H7 (cell line): ENCODE data around the gene MAP3K15. TPM values are rescaled to one million over a fixed set of nuclear protein-coding genes. Genes with fewer than 3 reads are reported as not detected.

Source experiments
- DNase-seq: peaks from one replicate; pipeline ENCODE4 v3.0.0; 2012
- H3K27me3 ChIP-seq: 2 replicates; pipeline ENCODE4 v1.6.0; 2011; ENCODE audit warnings: mild to moderate bottlenecking, low read length; ENCODE audit not compliant: control insufficient read depth, insufficient read depth
- H3K36me3 ChIP-seq: replicated peaks from 2 replicates; pipeline ENCODE4 v1.5.1; 2011; ENCODE audit warnings: low read length; ENCODE audit not compliant: control insufficient read depth, insufficient read depth
- H3K4me3 ChIP-seq: 2 replicates; pipeline ENCODE4 v1.5.1; 2011; ENCODE audit warnings: low read depth, mild to moderate bottlenecking, control low read depth, low read length, moderate library complexity; ENCODE audit not compliant: insufficient read depth
- total RNA-seq: library from RNA; depleted of rRNA; stranded (reverse); fragments of >200 nt; shearing (Covaris generic); gene quantifications from 2 replicates; pipeline ENCODE4 v1.2.3, GENCODE V29; 2014

Gene MAP3K15
- total RNA-seq, 1 experiment from 2014 or later: 2.3 TPM

DNA sequence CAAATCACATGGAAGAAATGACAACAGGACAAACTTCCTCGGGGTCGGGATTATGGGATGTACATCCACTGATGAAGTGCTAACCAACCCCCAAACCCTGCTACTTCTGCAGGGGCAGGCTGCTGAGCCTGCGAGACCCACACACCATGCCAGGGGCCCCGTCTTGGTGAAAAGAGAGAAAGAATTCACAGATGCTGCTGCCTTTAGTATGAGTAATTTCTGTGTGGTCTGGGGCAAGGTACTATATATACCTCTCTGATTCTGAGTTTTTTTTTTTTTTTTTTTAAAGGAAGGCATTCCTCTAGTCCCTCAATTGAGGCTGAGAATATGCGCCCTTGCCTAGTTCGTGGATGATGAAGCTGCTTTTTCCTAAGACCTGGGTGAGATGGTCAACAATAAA, 146.7 kb downstream of the MAP3K15 start:
- H3K27me3 ChIP-seq: no peaks in the 10 kb centered on the region; the same call in 1 of the 2 replicates
- no peak overlapping the region for H3K4me3 ChIP-seq
- no peak for DNase-seq
- H3K36me3 ChIP-seq: no peaks in the 10 kb centered on the region

DNA sequence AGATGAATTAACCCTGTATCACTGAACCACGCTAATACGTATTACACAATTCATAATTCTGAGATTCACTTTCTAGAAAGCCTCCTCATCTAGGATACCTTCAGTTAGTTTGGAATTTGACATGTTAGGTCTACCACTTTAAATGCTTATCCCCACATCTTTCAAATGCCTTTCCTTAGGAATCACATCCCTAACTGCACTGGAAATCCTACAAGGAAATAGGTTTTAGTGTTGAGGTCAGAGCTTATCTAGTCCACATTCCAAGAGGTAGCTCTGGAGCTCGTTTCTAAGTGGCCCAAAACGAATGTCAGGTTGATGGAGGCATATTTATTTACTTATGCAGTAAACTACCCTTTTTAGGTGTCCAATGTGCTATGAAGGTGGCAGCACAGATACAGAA, 153.6 kb downstream of the MAP3K15 start:
- no peak for DNase-seq

GRCh38 chrX:19360903-19361302, 154.4 kb downstream of the MAP3K15 start:
- DNase-seq: no peak
- Histone ChIP-seq H3K27me3 (no peaks in the 10 kb centered on the region), H3K4me3 (no peak overlapping the region), H3K36me3 (peaks cover 11% of the 10 kb centered on the region)

More for the DNA sequence above, 153.6 kb downstream of the MAP3K15 start:
- peaks cover 10% of the 10 kb centered on the region for H3K36me3 ChIP-seq
- no peak overlapping the region for H3K4me3 ChIP-seq
- no peaks in the 10 kb centered on the region for H3K27me3 ChIP-seq

DNA sequence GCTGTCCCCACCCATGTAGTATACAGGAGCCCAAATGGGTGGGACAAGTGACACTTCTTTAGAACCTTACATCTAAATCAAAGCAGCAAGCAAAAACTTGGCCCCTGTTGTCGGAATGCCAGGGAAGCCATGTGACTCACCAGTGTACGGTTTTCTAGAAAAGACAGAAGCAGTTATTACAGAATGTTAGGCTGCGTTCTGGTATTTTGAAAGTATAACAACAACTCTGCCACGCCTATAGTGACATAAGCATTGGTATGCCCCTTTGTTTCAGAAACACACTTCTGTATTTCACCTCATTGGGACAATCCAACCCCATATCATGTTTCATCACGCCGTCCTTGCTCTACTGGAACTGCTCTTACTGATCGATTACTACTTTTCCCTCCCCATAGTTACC, 156.8 kb downstream of the MAP3K15 start:
- H3K4me3 ChIP-seq: no peak overlapping the region
- peaks cover 17% of the 10 kb centered on the region for H3K36me3 ChIP-seq
- no peaks in the 10 kb centered on the region for H3K27me3 ChIP-seq
- no peak for DNase-seq

- Histone ChIP-seq H3K36me3 (peaks cover 19% of the 10 kb centered on the region), H3K27me3 (no peaks in the 10 kb centered on the region), H3K4me3 (no peak overlapping the region)
- no peak for DNase-seq
These were observed 160.7 kb downstream of the MAP3K15 start for GRCh38 chrX:19354625-19355024.

GRCh38 chrX:19350941-19351384, 164.3 kb downstream of the MAP3K15 start:
- Histone ChIP-seq H3K27me3 (no peaks in the 10 kb centered on the region), H3K4me3 (no peak overlapping the region), H3K36me3 (peaks cover 10% of the 10 kb centered on the region)
- no peak for DNase-seq

DNA sequence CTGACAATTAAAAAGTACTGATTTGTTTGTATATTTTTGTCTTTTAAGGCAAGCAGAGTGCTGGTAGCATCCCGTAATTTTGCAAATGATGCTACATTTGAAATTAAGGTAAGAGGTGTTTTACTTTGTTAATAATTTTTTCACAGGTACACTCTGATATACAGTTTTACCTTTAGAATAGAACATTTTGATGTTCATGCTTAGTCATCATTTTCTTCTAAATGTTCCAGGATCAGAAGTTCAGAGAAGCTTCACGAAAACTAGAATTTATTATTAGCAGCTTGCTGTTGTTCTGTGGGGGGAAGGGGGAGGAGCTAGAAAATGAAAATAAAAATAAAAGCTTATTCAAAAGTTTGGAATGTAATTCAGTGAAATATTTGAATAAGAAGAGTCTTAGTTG, 166.0 kb downstream of the MAP3K15 start:
- Histone ChIP-seq H3K4me3 (no peak overlapping the region), H3K27me3 (no peaks in the 10 kb centered on the region)
- no peak for DNase-seq

DNA sequence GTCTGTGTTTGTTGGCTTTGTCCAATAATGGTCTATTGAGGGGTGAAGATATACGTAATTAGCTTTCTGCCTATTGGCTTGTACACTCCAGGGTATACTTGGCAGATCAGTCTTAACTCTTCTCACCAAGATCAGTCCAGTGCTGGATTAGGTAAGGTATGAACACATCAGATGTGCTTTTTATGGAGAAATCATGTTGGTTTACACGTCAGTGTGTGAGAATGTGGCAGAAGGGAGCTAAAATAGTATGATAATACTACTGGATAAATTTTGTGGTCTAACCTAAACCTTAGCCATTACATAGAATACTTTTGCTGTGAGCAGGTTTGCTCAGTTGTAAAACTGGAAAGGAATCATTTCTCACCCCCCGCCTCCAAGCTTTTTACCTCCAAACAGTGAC, 167.4 kb downstream of the MAP3K15 start:
- Histone ChIP-seq H3K27me3 (no peaks in the 10 kb centered on the region), H3K36me3 (peaks cover 5% of the 10 kb centered on the region), H3K4me3 (no peak overlapping the region)
- no peak for DNase-seq

More for the DNA sequence above, 166.0 kb downstream of the MAP3K15 start:
- H3K36me3 ChIP-seq: peaks cover 5% of the 10 kb centered on the region

- DNase-seq: no peak
- Histone ChIP-seq H3K4me3 (peak overlapping the region; percentile 83), H3K36me3 (peaks cover under 1% of the 10 kb centered on the region; the same call in 1 of the 2 replicates), H3K27me3 (no peaks in the 10 kb centered on the region)
These were observed 170.6 kb downstream of the MAP3K15 start for GRCh38 chrX:19344661-19345060.

- peak; percentile 94 for DNase-seq
- Histone ChIP-seq H3K36me3 (no peaks in the 10 kb centered on the region; the same call in 1 of the 2 replicates), H3K4me3 (peak within 1 kb of the TSS; percentile 83), H3K27me3 (no peaks in the 10 kb centered on the region)
These were observed 171.5 kb downstream of the MAP3K15 start, which contains the start of gene PDHA1 for GRCh38 chrX:19343535-19344408. TSS of gene PDHA1 (plus strand) at chrX:19343927. CDS start at chrX:19344038, 111 bp downstream.

DNA sequence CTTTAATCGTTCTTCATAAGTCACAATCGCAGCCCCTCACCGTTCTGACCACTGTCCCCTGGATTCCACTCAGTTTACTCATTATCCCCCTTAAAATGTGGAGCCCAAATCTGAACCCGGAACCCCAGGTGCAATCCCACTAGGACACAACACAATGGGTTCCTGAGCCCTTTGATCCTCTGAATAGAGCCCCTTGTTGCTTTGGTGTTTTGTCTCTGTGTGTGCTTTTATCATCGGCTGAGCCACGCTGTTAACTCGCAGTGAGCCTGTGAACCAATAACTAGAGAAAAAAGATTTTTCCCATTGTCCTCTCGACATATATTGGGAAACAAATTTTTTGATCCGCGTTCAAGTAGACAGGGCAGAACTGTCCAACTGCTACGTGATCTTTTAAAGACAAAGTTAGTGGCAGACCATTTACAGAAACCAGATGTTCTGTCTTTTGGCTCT, 172.2 kb downstream of the MAP3K15 start:
- Histone ChIP-seq H3K4me3 (peak overlapping the region; percentile 31), H3K27me3 (no peaks in the 10 kb centered on the region)
- DNase-seq: peak; percentile 14

DNA sequence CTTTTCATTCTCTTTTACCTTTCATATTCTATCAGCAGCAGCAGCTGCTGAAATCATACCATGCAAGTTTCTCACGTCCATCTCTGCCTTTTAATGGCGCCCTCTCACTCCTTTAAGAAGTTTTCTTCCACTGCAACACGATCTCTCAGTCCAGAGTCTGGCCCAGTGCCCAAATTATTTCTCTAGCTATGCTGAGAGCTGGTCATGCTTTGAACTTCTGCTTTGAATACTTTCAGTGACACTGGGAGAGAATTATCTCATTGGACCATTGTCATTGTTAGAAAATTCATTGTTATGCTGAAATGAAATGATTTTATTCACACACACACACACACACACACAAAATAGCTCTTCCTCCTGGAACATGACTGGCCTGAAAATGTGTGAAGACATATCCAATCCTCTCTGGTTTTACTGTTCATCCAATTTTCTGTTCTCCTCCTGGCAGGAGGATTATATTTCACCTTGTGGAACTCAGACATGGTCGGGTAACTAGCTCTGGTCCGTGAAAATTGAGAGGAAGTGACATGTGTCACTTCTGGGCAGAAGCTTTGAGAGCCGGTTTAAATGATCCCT, 172.9 kb downstream of the MAP3K15 start:
- H3K36me3 ChIP-seq: no peaks in the 10 kb centered on the region
- no peaks in the 10 kb centered on the region for H3K27me3 ChIP-seq
- no peak for DNase-seq
- no peak overlapping the region for H3K4me3 ChIP-seq

More for the DNA sequence above, 172.2 kb downstream of the MAP3K15 start:
- no peaks in the 10 kb centered on the region; the same call in 1 of the 2 replicates for H3K36me3 ChIP-seq

DNA sequence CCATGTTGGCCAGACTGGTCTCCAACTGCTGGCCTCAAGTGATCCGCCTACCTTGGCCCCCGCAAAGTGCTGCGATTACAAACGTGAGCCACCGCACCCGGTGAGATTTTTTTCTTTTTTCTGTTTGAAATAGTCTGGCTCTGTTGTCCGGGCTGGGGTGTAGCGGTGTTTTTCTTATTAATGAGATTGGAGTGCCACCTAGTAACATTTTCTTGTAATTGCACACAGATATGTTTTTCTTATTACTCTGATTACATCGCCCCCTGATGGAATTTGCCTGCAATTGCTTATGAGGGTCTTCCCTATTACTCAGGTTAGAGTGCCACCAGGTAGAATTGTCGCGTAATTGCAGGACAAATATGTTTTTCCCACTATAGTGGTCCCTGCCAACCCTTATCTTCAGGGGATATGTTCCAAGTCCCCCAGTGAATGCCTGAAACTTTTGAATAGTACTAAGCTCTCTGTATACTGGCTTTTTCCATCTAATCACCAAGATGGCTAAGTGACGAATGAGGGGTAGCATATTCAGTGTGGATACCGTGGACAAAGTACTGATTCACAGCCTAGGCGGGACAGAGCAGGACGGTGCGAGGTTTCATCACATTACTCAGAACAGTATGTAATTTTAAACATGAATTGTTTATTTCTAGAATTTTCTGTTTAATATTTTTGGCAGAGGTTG, 180.2 kb downstream of the MAP3K15 start:
- H3K27me3 ChIP-seq: no peaks in the 10 kb centered on the region
- H3K4me3 ChIP-seq: no peak overlapping the region
- no peaks in the 10 kb centered on the region for H3K36me3 ChIP-seq
- peak; percentile 69 for DNase-seq

- Histone ChIP-seq H3K36me3 (no peaks in the 10 kb centered on the region), H3K27me3 (no peaks in the 10 kb centered on the region), H3K4me3 (no peak overlapping the region)
- DNase-seq: peak; percentile 32
These were observed 182.3 kb downstream of the MAP3K15 start for GRCh38 chrX:19332983-19333382.
